GM13977 (cell line): ENCODE data around the gene GRIP2.

Experiments used
- DNase-seq: peaks from one replicate; pipeline ENCODE4 v3.0.0; 2012; ENCODE audit warnings: low spot score
- in situ Hi-C: fragments of 300-500 bp; cut with MboI; formaldehyde crosslinking; loops from one replicate; pipeline ENCODE4 v1.12.0; 2022; ENCODE audit warnings: low sequenced_read_pairs, low pct_unique_long_range_greater_than_20kb, mixed read lengths, inconsistent platforms; ENCODE audit not compliant: unreplicated experiment
- TF ChIP-seq, protein P1 (sequence below): IDR thresholded peaks from 2 replicates; pipeline ENCODE4 v1.5.1; 2012; ENCODE audit warnings: mild to moderate bottlenecking, control low read depth; ENCODE audit not compliant: insufficient read depth; ENCODE audit errors: extremely low read depth, missing control alignments

The GRIP2 gene

DNA sequence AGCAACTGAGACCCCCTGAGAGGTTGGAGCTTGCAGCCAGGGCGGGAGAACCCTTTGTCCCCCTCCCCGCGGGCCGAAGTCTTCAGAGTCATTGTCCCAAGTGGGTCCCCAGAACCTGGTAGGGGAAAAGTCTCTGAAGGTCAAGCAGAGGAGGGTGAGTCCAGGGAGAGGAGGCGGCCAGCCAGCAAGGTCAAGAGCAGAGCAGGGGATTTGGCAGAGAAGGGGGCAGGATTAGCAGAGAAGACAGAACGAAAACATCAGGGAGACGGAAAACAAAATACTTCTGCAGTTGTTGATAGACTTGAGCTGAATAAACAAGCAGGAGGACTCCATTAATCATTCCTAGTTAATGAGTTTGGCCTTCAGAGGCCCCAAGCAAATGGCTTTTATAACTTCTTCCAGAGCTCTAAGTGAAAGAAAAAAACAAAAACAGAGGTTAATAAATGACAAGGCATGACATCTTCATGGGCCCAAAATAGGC lies 66.7 kb downstream of the GRIP2 start:
- no peak for DNase-seq
- TF ChIP-seq, protein P1, sequence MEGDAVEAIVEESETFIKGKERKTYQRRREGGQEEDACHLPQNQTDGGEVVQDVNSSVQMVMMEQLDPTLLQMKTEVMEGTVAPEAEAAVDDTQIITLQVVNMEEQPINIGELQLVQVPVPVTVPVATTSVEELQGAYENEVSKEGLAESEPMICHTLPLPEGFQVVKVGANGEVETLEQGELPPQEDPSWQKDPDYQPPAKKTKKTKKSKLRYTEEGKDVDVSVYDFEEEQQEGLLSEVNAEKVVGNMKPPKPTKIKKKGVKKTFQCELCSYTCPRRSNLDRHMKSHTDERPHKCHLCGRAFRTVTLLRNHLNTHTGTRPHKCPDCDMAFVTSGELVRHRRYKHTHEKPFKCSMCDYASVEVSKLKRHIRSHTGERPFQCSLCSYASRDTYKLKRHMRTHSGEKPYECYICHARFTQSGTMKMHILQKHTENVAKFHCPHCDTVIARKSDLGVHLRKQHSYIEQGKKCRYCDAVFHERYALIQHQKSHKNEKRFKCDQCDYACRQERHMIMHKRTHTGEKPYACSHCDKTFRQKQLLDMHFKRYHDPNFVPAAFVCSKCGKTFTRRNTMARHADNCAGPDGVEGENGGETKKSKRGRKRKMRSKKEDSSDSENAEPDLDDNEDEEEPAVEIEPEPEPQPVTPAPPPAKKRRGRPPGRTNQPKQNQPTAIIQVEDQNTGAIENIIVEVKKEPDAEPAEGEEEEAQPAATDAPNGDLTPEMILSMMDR, result no peak
- in situ Hi-C loops, result no loop called here

DNA sequence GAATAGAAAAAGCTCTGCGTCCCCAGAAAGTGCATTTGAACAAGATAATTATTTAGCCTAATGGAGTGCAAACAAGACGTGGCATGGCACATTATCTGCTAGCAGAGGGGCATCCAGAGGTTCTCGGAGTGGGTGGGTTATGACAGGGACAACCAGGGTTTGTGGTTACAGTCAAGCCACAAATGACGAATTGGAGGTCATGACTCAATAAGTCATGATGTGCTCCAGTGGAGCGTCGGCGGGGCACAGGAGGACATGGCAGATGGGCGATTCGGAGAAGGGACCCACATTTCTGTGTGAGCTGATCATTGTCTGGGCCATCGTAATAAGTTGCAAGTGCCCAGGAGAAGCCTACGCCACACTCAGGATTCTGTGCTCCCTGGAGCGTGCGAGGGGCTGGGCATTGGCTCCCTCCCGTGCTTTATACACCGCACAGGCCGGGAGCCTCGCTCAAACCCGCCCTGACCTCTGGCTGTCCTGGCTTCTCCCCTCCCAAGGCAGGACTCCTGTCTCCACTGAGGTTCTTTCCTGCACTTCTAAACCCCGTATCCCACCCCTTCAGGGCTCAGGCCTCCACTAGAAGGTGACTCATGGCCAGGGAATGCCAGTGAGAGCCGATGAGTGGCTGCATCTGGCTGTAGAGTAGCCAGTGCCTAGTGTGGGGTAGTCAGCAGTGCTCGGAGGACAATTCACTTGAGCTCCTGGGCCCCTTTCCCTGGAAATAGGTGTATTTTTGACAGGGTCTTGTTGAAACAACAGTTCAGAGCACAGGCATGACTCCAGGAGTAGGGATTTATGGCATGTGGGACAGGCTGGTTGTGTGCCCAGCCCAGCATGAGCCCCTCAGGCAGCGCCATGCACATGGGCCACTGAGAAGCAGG lies 67.4 kb downstream of the GRIP2 start:
- in situ Hi-C loops, result no loop called here
- no peak for DNase-seq
- TF ChIP-seq, protein P1, result no peak

DNA sequence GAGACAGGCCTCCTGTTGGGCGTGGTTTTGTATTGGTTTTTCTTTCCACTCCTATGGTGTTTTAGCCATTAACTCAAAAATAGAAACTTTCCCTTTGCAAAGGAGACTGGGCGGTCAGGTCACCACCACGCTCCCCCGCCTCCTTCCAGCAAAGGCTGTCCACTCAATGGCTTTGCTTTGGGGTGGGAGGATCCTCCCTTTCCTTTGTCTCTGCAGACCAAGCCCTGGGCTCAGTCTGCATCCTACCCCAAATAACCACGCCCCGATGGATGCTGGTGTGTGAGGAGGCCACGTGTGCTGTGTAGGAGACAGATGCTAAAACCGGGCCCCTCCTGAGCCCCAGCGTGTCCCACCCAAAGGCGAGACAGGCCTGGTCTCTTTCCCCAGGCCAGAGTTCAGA lies 68.5 kb downstream of the GRIP2 start:
- TF ChIP-seq, protein P1, result no peak
- no peak for DNase-seq
- in situ Hi-C loops, result no loop called here

DNA sequence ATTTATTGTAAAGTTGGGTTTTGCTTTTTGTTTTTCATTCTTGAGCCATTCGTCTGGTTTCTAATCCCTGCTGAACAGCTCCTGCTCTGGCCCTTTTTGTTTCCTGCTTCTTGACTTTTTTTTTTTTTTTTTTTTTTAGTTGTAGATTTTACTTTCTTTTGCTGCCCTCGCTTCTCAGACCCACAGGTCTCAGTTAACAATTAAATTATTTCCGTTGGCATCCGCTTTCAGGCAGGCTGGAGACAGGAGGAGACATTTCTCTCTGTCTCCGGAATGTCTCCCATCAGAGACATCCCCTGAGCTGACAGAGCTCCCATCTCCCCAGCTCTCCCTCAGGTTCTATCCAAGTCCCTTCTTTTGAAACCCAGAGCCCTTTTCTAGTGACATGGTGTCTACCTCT lies 69.1 kb downstream of the GRIP2 start:
- no peak for DNase-seq
- in situ Hi-C loops, result no loop called here
- TF ChIP-seq, protein P1, result no peak

DNA sequence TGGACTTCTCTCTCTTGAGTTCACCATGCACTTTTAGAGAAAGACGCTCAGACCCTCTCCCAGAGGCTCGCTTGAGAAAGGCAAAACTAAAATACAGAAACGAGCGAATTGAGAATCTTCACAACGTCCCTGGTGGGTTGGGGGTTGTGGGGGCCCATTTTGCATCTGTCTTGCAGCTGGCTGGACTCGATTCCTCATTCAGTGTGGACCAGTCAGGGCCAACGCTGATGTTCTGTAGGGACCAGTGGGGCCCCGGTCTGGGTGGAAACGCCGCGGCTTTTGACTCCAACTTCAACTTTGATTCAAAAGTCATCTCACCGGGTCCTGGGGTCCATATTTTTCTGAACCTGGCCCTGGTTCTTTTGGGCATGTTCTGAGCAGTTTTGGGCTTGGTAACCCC lies 69.7 kb downstream of the GRIP2 start:
- in situ Hi-C loops, result no loop called here
- no peak for DNase-seq
- TF ChIP-seq, protein P1, result no peak

DNA sequence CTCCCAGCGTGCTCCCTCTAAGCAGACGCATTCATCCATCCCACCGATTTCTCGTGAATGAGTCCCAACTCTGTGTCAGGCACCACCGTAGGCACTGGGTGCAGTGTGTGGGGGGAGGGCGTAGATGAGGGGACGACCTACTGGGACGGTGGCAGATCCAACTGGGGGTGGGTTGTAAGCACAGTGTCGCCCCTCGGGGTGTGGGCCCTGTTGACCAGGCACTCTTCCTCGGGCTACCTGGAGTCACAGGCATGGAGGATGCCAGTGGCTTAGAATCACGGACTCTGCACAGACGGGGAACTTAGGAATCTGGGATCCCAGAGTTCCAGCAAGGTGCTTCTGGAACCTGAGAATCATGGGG lies 71.5 kb downstream of the GRIP2 start:
- TF ChIP-seq, protein P1, result no peak
- in situ Hi-C loops, result loop anchor here (5.0 kb wide), 1 partner anchor 206 kb away; no protein-coding TSS in a partner anchor
- no peak for DNase-seq
